Aorta (tissue), 5 donors: Measurements from ENCODE around the gene HS3ST6. TPM values are rescaled to one million over a fixed set of nuclear protein-coding genes. Genes with fewer than 3 reads are reported as not detected.
A peak's percentile ranks its signal among the peaks of the same experiment; 100 is the strongest.

Source experiments
- ATAC-seq: fragments of 200-7000 bp; cut with Tn5 transposase; one replicate; pipeline ENCODE4 v1.9.1; 2022; ENCODE audit warnings: moderate library complexity; ENCODE audit not compliant: low FRiP score
- DNase-seq, 2 donors: peaks; one replicate each; pipeline ENCODE4 v3.0.0-alpha.2; 2020
- H3K27ac ChIP-seq, 2 donors: one replicate each; pipeline ENCODE4 v1.5.1; 2013; ENCODE audit warnings: low read length in 2 of 2, mild to moderate bottlenecking in 2 of 2, moderate library complexity in 2 of 2, control low read depth in 1 of 2, inconsistent platforms in 1 of 2, low read depth in 1 of 2
- H3K27me3 ChIP-seq, 2 donors: one replicate each; pipeline ENCODE4 v1.6.1; 2013; ENCODE audit warnings: control low read depth in 1 of 2, low read length in 1 of 2, mild to moderate bottlenecking in 1 of 2, moderate library complexity in 1 of 2; ENCODE audit not compliant: insufficient read depth in 2 of 2, control insufficient read depth in 1 of 2
- H3K36me3 ChIP-seq, 2 donors: one replicate each; pipeline ENCODE4 v1.6.1; 2013; ENCODE audit warnings: control low read depth in 1 of 2, low read length in 1 of 2, mild to moderate bottlenecking in 1 of 2; ENCODE audit not compliant: insufficient read depth in 2 of 2, control insufficient read depth in 1 of 2
- H3K4me1 ChIP-seq, 2 donors: one replicate each; pipeline ENCODE4 v1.6.1; 2013; ENCODE audit warnings: low read length in 2 of 2, control low read depth in 1 of 2, mild to moderate bottlenecking in 1 of 2, moderate library complexity in 1 of 2; ENCODE audit not compliant: insufficient read depth in 2 of 2, control insufficient read depth in 1 of 2
- H3K4me3 ChIP-seq, 2 donors: one replicate each; pipeline ENCODE4 v1.5.1; 2013; ENCODE audit warnings: low read length in 2 of 2, control low read depth in 1 of 2, mild to moderate bottlenecking in 1 of 2
- H3K9me3 ChIP-seq: one replicate; pipeline ENCODE4 v1.6.1; 2013; ENCODE audit warnings: mild to moderate bottlenecking, low read length; ENCODE audit not compliant: control insufficient read depth
- WGBS, 2 donors: extraction: QIAGEN DNeasy Blood & Tissue Kit; methylation state at CpG; one replicate each; pipeline ENCODE4 v1.1.7; 2013; 5-methylcytosine and 5-hydroxymethylcytosine counted together
- intact Hi-C, 2 donors: fragments of 100-400 bp; cut with DNase I; formaldehyde crosslinking; loops; one replicate each; pipeline versions ENCODE4 v1.14.2 to v1.15.0; 2022
- polyA plus RNA-seq, 2 donors: library from polyadenylated mRNA; stranded (reverse); fragments of 200-250 nt; gene quantifications; one replicate each; pipeline ENCODE4 v1.2.3, GENCODE V29; 2013
- total RNA-seq, 2 donors: library from RNA; stranded (reverse); fragmentation: NEBNext Ultra II Directional; extraction: Animal tissue kit (Norgen Biotek cat#: 25700); gene quantifications; one replicate each; pipeline ENCODE4 v1.2.1, GENCODE V29; 2021
- donor health status: healthy with polysubstance abuse.
- donor health status: Bipolar disorder and iron deficiency.
- donor health status: DM: no; HTN: no; CAD: no.
- donor health status: DM: no; HTN: no; CAD: no.
- donor health status: DM: yes; HTN: yes; CAD: no.

The HS3ST6 gene
- total and polyA plus RNA-seq, 4 donors, result 1.1 TPM; not detected in 3

- Histone ChIP-seq H3K4me1 (no peaks in the 10 kb centered on the region), H3K4me3 (no peak overlapping the region), H3K27me3 (no peaks in the 10 kb centered on the region), H3K9me3 (no peaks in the 10 kb centered on the region), H3K36me3 (no peaks in the 10 kb centered on the region), H3K27ac (no peak overlapping the region)
- ATAC-seq (no peak), DNase-seq (peak in 1 of 2 donors; percentile 67)
- 68 to 70% methylated on average over 19 of the region's 19 CpGs for WGBS, 2 donors
- intact Hi-C loops, result no loop called here
Observed at GRCh38 chr16:1932050-1933028, 14.1 kb upstream of the HS3ST6 start.

- DNase-seq (no peak), ATAC-seq (no peak)
- no peaks in the 10 kb centered on the region for H3K36me3 ChIP-seq
- WGBS, 2 donors, result 65 to 74% methylated on average over 10 of the region's 10 CpGs
- no peak overlapping the region for H3K27ac ChIP-seq
- peaks cover 0 to 2% of the 10 kb centered on the region in 2 donors for H3K27me3 ChIP-seq
- no peak overlapping the region for H3K4me3 ChIP-seq
- intact Hi-C loops, result no loop called here
- no peaks in the 10 kb centered on the region for H3K9me3 ChIP-seq
- H3K4me1 ChIP-seq, result no peaks in the 10 kb centered on the region
Observed at GRCh38 chr16:1930338-1930720, 12.1 kb upstream of the HS3ST6 start.

- Histone ChIP-seq H3K4me1 (no peaks in the 10 kb centered on the region), H3K27ac (no peak overlapping the region), H3K27me3 (peaks cover 0 to 2% of the 10 kb centered on the region in 2 donors), H3K36me3 (no peaks in the 10 kb centered on the region), H3K4me3 (peak overlapping the region in 1 of 2 donors; percentile 54), H3K9me3 (no peaks in the 10 kb centered on the region)
- intact Hi-C loops, result loop anchor here (2.0 to 5.0 kb wide), 2 partner anchors 65 to 67 kb away; no protein-coding TSS in a partner anchor
- ATAC-seq, result peak; percentile 96
- 12% methylated on average over 64 to 70 of the region's 70 CpGs for WGBS, 2 donors
- peak; percentile 91 to 97 for DNase-seq
Observed at GRCh38 chr16:1929578-1930337, 11.5 kb upstream of the HS3ST6 start.

- no peak for DNase-seq
- 13 to 15% methylated on average over 5 to 11 of the region's 11 CpGs for WGBS, 2 donors
- Histone ChIP-seq H3K27ac (no peak overlapping the region), H3K4me3 (peak overlapping the region in 1 of 2 donors; percentile 54), H3K36me3 (no peaks in the 10 kb centered on the region), H3K9me3 (no peaks in the 10 kb centered on the region), H3K27me3 (peaks cover 0 to 2% of the 10 kb centered on the region in 2 donors), H3K4me1 (no peaks in the 10 kb centered on the region)
- peak; percentile 39 for ATAC-seq
- intact Hi-C loops, result loop anchor here (2.0 to 5.0 kb wide), 2 partner anchors 64 to 67 kb away; no protein-coding TSS in a partner anchor
Observed at GRCh38 chr16:1929105-1929504, 10.9 kb upstream of the HS3ST6 start.

GRCh38 chr16:1926271-1926670, 8.1 kb upstream of the HS3ST6 start:
- intact Hi-C loops, result loop anchor here in 1 of 2 donors (5.0 kb wide), 1 partner anchor 64 kb away; no protein-coding TSS in a partner anchor
- H3K9me3 ChIP-seq, result no peaks in the 10 kb centered on the region
- no peaks in the 10 kb centered on the region for H3K4me1 ChIP-seq
- H3K27me3 ChIP-seq, result peaks cover 0 to 3% of the 10 kb centered on the region in 2 donors
- ATAC-seq, result no peak
- H3K36me3 ChIP-seq, result no peaks in the 10 kb centered on the region
- H3K27ac ChIP-seq, result no peak overlapping the region
- H3K4me3 ChIP-seq, result no peak overlapping the region
- no peak for DNase-seq
- WGBS, 2 donors, result 53 to 59% methylated on average over 11 of the region's 11 CpGs

- Histone ChIP-seq H3K9me3 (no peaks in the 10 kb centered on the region), H3K4me1 (no peaks in the 10 kb centered on the region), H3K27me3 (peaks cover 0 to 6% of the 10 kb centered on the region in 2 donors), H3K27ac (no peak overlapping the region), H3K36me3 (no peaks in the 10 kb centered on the region), H3K4me3 (no peak overlapping the region)
- intact Hi-C loops, result no loop called here
- 65 to 66% methylated on average over 5 of the region's 5 CpGs for WGBS, 2 donors
- no peak for DNase-seq
- no peak for ATAC-seq
Observed at GRCh38 chr16:1924095-1924494, 5.9 kb upstream of the HS3ST6 start.

- Histone ChIP-seq H3K4me3 (no peak overlapping the region), H3K27me3 (peaks cover 0 to 6% of the 10 kb centered on the region in 2 donors), H3K9me3 (no peaks in the 10 kb centered on the region), H3K36me3 (no peaks in the 10 kb centered on the region), H3K4me1 (no peaks in the 10 kb centered on the region), H3K27ac (no peak overlapping the region)
- intact Hi-C loops, result no loop called here
- WGBS, 2 donors, result 16% methylated on average over 24 of the region's 24 CpGs
- DNase-seq (no peak), ATAC-seq (no peak)
Observed at GRCh38 chr16:1923299-1924034, 5.3 kb upstream of the HS3ST6 start.

GRCh38 chr16:1922357-1922756, 4.1 kb upstream of the HS3ST6 start:
- Histone ChIP-seq H3K4me3 (no peak overlapping the region), H3K9me3 (no peaks in the 10 kb centered on the region), H3K27ac (no peak overlapping the region), H3K4me1 (no peaks in the 10 kb centered on the region), H3K36me3 (no peaks in the 10 kb centered on the region), H3K27me3 (peaks cover 0 to 6% of the 10 kb centered on the region in 2 donors)
- intact Hi-C loops, result no loop called here
- 79 to 90% methylated on average over 8 of the region's 8 CpGs for WGBS, 2 donors
- ATAC-seq, result no peak
- no peak for DNase-seq
